CD4-positive, alpha-beta T cell treated with Interleukin-17A for 1 hour (primary cell): ENCODE measurements around the gene PTPRT.

ENCODE experiments used
- DNase-seq: peaks from one replicate; pipeline ENCODE4 v3.0.0-alpha.2; 2020

The PTPRT gene

DNA sequence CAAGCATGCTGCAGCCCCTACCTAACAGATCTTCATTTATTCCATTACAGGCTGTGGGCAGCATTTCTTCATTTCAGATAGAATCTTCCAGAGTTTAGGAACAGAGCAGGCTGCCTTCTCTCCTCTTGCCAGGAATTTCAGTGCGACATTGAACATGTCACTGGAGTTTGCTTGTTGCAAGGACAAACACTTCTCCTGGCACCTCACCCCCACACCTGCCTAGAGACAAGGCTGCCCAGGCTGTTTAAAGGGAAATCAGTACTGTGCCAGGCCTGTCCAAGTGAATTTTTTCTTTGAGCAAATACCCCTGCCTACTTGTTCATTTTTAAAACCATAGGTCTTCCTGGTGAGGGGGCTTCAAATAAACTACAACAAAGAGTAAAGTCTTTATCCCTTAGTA, 594.1 kb downstream of the PTPRT start:
- DNase-seq: no peak

DNA sequence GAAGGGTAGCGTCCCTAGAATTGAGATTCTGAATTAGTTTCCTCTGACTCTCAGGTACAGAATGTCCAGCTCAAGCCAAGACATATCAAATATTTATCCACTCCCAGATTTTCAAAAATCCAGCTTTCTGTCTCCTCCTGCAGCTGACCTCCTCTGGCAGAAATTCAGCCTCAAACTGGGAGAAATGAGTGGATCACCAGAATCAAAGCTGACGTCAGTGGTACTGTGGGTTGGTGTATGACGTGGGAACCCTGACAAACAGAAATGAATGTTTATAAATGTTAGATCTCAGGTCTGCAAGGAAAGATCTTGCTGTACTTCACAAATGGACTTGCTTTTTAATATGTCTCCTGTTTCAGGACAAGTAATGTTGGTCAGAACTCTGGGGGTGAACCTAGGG, 595.0 kb downstream of the PTPRT start:
- no peak for DNase-seq

DNA sequence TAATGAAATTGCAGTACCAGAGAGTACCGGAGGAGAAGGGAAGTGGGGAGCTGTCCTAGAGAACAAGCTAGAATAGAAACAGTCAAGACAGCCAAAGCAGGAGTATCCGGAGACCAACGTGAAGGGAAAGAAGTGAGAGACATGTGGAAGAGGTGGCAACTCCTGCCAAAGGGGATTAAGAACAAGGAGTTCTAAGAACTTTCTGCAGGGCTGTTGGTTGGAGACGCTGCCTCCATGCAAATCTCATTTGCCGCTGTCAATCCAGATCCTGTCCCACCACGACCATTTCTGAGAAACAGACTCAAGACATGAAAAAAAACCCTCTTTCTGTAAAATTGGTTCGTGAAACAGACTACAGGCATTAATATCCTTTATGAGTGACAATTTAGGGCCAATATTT, 595.7 kb downstream of the PTPRT start:
- DNase-seq: no peak

DNA sequence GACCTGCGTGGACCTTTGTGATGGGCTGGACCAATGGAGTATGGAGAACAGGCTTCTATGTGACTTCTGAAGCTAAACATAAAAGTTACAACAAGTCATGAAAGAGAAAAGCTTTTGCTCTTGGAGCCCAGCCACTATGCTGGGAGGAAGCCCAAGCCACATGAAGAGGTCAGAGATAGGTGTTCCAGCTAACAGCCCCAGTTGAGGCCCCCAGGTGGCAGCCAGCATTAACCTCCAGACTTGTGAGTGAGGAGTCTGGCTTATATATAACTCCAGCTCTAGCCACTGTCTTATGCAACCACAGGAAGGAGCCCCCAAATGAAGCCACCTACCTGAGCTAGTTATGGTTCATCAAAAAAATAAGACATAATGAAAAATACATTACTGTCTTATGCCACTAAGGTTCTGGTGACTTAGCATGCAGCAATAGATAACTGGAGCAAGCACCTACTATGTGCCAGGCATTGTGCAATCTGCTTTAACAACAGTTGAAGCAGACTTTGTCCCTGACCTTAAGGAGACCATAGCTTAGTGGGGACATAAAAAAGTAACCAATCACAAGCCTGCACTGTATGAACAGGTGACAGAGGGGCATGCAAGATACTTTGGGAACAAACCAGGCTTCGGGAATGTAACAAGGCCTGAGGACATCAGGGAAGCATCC, 599.6 kb downstream of the PTPRT start:
- no peak for DNase-seq

DNA sequence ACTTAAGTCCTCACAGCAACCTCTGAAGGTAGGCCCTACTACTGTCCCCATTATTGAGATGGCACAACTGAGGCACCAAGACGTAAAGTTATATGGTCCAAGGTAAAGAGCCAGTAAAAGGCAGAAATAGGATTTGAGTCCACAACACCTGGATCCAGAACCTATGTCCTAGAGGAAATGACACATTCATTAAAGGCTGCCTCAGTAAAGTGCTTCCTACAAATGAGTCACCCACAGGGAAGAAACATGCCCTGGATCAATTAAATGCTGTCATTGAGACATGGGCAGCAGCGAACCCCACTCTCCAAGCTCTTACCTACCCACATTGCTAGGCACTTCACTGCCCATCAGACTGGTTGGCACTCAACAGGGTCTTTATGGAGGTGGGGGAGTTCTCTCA, 600.9 kb downstream of the PTPRT start:
- no peak for DNase-seq

DNA sequence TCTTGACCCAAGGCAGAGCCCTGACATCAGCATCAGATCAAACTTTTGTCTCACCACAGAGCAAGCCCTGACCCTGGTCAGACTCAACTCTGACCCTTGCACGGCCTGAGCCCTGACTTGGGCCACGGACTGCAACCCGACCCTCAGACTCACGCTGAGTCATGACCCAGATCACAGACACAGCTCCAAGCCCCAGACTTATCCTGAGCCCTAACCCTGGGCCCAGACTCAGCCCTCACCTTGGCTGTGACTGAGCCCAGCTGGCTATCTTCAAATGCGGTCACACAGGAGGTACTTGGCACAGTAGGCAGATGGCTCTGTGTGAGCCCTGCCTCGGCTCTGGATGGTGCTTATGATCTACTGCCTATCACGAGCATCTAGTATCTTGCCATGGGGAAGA, 602.3 kb downstream of the PTPRT start:
- DNase-seq: no peak

DNA sequence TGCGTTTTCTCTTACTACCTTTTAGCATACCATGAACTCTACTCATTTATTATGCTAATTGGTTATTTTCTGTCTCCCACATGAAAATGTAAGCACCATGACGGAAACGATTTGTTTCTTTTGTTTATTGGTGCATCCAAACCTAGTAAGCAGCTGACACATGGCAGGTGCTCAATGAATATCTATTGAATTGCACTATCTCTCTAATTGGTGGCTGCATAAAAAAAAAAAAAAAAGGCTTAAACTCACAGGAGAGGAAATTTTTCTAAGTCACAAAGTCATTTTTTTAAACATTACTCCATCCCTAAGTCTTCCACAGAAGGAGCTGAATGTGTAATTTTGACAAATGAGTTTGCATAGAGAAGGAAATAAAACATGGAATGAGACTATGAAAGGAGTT, 608.4 kb downstream of the PTPRT start:
- DNase-seq: no peak

DNA sequence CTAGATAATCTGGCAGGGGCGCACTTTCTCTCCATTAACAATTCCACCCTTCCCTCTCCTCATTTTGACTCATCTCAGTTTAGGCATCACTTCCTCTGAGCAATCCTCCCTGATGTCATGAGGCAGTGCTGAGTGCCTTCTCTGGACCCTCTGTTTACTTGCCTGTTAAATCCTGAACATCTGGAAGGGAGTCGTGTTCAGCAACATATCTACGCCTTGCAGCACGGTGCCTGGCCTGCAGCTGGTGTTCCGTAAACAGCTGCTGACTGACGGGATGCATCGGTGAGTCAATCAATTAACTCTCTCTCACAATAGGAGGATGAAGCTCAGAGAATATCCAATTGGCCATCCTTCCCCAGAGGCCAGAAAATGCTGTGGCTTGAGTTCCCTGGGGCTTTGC, 613.5 kb downstream of the PTPRT start:
- no peak for DNase-seq

DNA sequence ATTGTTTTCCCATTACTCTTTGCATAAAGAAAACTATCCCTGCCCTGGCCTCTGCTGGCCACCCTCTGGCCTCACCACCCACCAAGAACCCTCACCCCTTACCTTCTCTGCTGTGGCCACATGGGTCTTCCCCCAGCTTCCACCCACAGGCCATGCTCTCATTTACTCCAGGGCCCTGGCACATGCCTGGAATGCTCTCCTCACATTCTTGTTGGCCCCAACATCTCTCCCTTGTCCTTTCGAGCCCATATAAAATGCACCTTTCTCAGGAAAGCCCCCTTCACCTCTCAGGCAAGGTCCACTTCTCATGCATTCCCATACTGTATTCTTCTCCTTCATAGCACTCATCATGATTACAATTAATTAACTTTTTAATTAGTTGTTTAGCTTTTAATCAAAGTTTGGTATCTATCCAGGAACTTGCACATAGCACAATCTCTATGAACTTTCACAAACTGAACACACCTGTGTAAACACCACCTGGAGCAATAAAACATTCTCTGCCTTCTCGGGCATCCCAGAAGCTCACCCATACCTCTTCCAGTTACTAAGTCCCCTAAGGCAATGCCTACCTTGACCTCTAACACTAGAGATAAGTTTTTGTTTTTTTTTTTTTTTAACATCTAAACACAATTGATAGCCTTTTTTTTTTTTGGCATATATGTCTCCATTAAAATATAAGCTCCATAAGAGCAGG, 617.2 kb downstream of the PTPRT start:
- no peak for DNase-seq

DNA sequence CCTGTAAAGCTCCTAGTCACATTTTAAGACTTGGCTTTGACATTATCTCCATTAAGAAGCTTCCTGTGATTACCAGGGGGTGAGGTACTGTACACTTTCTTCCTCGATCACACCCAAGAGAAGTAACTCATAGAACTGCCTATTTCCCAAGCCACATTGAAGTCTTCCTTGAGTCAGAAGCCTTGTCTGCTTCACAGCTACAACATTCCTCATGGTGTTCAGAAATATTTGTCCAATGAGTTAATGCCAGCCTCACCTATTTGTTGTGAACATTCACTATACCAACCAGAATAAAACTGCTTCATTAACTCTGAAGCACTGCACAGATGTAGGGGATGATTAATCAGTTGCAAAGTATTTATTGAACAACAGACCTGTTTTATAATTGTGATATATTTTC, 622.3 kb downstream of the PTPRT start:
- DNase-seq: no peak

DNA sequence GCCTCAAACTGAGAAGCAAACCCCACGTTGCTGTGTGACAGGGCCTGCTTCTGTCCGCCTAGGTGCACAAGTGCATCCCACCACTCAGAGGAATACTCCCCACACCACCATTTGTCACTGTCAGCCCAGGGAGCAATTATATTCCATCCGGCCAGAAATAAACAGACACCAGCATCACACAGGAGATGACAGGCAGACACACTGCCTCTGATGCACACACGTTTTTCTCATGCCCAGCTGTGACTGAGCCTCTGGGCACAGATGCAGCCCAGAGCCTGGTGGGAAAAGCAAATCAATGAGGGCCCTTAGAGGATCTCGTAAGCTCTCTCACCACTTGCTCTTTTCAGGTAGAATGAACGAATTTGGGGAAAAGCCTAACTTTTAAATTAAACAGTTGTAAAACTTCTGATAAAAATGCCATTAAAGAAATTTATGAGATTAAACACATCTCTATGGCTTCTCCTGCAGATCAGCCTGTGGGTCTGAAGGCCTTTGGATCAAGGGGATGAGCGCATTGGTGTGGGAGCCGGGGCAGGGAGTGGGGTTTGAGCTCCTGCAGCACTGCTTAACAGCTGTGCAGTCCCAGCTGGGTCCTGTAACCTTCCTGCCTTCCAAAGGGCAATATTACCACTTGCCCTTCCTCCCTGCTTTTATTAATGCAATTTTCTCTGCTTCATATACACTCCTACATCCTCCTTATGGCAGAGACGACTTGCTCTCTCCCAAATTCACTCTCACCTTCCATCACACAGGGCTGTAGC, 624.3 kb downstream of the PTPRT start:
- DNase-seq: no peak

DNA sequence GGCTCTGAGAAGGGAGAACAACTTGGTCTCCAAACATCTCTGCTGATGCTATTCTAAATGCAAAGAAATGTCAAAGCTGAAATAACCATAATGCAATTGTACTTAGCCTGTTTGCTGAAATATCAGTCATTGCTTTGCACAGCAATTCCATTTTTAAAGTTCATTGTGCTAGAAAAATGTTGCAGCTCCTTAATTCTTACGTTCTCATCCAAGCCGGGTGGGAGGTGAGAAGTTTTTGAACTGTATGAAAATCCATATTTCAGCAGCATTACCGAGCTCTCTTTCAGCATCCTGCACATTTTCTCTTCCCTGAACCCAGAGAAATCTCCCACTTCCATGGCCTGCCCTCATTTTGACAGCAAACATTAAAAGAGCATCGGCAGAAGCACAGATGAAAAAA, 630.0 kb downstream of the PTPRT start:
- no peak for DNase-seq

DNA sequence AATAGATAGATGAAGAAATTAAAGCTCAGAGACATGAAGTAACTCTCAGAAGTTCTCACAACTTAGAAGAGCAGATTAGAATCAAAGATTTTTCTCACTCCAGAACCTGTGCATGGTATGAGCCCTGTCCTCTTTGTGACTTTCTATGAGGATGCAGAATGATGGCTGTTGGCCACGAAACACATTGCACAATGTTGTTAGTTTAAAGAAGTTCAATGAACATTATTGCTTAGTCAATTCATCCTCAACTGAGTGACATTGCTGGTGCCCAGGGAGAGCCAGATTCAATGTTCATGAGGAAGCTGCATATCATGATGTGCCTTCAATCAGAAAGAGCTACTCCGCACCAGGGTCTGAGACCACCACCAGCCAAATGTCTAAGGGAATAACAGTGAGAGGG, 633.1 kb downstream of the PTPRT start:
- DNase-seq: no peak

DNA sequence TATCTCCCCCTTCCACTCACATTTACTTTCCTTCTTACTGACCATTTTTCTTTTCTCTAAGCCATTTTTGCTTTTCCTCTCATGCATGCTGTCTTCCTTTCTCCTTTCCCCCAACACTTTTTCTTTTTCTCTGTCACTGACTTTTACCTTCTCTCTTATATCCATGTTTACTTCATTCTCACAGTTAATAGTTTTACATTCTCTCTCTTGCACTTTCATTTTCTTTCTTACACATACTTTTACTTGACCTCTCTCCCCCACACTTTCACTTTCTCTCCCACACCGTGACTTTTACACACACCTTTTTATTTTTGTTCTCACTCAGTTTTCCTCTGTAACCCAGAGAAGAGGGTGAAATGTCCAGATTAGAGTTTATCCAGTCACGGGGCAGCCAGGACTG, 636.3 kb downstream of the PTPRT start:
- no peak for DNase-seq

DNA sequence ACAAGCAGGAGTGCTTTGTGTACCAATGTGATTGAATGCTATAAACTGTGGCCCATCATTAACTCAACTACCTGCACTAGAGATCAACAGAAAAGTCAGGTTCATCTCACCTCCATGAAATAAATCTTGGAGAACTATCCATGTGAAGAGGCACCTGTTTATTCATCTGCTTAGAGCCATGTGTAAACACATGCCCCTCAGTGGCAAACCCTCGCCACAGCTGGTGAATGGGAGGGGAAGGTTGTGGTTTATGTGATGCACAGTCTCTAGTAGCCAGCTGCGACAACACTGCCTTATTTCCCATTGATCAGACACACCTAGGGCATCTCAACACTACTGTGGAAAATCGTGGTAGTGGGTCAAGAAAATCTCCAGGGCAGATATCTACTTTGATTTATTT, 640.2 kb downstream of the PTPRT start:
- no peak for DNase-seq

DNA sequence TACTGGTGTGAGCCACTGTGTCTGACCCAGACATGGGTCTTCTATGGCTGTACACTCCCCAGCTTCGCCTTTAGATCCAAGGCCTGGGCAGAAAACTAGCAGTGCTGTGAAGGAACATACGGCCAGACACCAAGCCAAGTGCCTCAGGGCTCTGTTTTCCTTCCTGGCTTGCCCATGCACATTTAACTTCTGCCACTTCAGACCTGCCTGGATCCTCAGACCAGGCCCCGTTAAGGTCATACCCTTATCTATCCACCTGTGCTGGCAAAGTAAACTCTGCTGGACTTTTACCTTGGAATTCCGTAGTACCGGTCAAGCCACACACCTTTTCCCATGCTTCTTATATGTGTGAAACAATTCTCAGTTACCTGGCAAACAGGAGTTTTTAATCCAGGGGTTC, 644.8 kb downstream of the PTPRT start:
- DNase-seq: no peak

DNA sequence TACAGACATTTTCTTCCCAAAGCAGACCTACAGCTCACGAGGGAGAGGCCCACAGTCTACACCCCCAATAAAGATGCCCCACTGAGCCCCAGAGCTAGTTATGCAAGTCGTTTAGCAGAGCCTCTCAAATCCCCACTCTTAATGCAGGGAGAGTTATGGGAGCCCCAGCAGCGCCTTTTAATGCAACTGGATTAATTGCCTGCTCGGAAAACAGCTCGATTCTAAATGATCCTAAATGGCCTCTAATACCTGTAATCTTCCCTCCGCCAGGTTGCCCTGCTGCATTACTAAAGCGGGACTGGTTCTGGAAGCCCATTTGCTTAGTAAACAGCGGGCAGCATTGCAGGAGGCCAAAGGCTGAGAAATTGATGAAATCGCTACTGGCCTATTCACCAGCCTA, 656.9 kb downstream of the PTPRT start:
- DNase-seq: no peak

DNA sequence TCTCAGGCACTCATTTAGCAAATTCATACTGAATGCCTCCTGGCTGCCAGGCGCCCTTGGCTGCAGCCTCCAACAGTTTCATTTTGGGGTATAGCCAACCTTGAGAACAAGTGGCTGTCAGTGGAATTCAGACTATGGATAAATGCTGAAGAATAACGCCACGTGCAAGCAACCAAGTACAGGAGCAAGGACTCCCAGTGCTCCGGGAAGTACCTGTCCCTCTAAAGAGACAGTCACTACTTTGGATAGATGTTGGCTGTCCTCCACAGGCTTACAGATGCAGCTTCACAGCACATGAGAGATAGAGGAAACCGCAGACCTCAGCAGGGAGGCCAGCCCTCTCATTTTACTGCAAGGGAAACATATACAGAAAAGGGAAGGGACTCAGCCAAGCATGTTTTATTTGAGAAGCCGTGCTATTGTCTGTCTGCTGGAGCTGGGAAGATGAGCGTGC, 658.2 kb downstream of the PTPRT start:
- no peak for DNase-seq

DNA sequence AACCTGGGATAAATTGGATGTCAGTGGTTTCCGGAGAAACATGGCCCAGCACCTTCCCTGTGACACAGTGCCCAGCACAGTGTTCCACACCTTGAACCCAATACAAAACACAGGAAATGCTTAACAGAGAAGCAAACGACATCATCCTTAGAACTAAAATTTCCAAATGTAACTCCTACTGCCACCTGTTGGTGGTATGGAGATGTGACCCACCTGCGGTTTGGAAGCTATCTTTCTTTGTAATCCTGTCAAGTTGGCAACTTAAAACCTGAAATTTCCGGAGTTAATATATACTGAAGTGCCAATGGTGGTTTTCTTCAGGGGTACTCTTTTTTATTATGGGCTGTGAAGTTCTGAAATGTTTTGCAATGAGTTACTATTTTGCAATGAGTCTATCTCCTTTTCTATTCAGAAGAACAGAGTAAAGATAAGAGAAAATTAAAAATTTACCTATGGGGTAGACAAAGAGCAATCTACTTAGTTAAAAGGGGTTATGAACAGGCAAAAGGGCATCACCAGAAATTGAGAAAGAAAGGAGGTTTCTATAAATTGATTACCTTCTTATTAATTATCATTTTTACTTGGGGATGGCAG, 658.8 kb downstream of the PTPRT start:
- no peak for DNase-seq

DNA sequence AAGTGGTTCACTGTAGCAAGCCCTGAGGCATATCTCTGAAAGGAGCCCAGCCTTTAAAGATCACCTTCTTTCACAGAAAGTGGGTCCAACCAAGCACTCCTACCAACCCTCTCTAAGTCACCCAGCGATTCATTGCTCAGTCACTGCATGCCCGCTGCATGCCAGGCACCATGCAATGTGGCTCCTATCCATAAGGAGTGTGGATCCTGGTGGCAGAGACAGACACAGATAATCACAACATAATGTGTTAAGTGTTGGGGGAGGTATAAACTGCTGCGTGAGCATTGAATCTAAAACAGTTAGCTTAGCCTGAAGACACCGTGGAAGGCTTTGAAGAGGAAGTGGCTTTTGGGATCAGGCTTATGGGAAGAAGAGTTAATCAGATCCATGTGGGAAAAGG, 659.5 kb downstream of the PTPRT start:
- no peak for DNase-seq

DNA sequence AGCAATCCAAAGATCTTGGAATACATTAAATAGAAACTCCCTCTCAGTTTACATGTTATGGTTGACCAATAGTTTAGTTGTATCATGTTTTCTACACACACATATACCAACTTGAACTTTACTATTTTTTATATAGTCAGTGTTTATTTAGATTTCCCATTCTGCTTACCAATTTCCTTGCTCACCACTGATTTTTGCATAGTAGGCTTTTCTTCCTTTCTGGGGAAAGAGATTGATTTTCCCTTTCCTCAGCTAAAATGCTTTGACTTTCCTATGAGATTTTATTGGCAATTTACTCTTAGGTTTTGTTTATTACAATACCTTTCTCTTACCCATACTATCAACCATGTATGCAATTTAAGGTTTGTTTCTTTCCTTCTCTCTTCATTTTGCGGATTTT, 665.6 kb downstream of the PTPRT start:
- DNase-seq: no peak

DNA sequence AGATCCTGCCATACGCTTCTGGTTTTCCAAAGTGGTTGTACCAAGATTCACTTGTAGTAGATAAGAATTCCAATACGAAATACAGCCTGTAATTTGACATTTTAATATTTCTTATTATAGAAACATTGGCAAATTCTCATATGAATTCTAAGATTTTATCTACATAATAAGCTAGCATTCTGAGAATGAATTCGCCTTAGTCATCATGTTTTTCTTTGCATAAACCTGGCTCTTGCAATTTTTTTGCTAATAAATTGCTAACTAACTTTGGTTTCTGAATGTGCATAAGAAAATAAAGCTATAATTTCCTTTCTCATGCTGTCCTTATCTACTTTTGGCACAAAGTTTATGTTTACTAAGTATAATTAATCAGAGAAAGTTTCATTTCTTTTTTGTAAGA, 673.0 kb downstream of the PTPRT start:
- DNase-seq: no peak

DNA sequence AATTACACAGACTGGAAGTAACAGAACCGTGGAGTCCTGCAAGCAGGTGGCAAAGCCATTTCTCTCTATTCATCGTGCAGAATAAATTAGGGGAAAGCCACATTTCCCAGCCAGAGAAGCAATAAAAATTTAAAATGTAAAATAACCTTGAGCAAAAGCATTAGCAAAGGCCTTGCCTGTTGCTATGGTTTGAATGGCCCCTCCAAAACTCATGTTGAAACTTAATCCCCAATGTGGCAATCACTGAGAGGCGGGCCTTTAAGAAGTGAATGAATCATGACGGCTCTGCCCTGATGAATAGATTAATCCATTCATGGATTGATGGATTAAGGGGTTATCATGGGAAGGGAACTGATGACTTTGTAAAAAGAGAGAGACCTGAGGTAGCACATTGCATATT, 679.0 kb downstream of the PTPRT start:
- DNase-seq: no peak

DNA sequence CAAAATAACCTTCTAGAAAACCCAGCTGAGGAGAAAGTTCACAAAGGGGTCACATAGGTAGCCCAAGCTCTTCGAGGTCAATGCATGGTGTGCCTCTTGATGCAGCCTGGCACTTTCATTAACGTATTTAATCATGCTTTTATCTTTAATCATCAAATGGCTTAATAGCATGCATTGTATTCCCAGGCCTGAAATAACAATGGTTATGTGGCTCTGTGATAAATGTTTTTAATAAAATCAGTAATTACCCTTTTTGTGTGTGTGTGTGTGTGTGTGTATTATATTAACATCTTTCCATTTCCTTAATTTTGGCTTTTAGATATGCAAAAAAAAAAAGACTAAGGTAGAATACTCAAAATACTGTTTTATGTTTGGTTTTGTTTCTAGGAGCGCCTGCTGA, 681.8 kb downstream of the PTPRT start:
- DNase-seq: no peak
